Upper lobe of right lung (tissue), 1 donor: ENCODE results near the gene PSME3. TPM values are rescaled to one million over a fixed set of nuclear protein-coding genes. Genes with fewer than 3 reads are reported as not detected.
"Not testable (repeated sequence)": the region's sequence is repeated elsewhere in the genome, so short reads cannot be mapped to it uniquely, and the experiment has no call there.

ENCODE experiments used
- ATAC-seq: fragments of 200-7000 bp; cut with Tn5 transposase; one replicate; pipeline ENCODE4 v1.9.1; 2020; ENCODE audit warnings: mild to moderate bottlenecking, moderate library complexity
- DNase-seq: peaks from one replicate; pipeline ENCODE4 v3.0.0-alpha.2; 2020
- H3K27ac ChIP-seq: fragments of 200-600 bp; one replicate; pipeline ENCODE4 v1.8.0; 2022
- H3K27me3 ChIP-seq: fragments of 200-600 bp; one replicate; pipeline ENCODE4 v1.8.0; 2022; ENCODE audit warnings: mild to moderate bottlenecking
- H3K36me3 ChIP-seq: fragments of 200-600 bp; one replicate; pipeline ENCODE4 v1.8.0; 2022
- H3K4me1 ChIP-seq: fragments of 200-600 bp; one replicate; pipeline ENCODE4 v1.8.0; 2022
- H3K4me3 ChIP-seq: fragments of 200-600 bp; one replicate; pipeline ENCODE4 v1.8.0; 2022; ENCODE audit warnings: mild to moderate bottlenecking
- H3K9me3 ChIP-seq: fragments of 200-600 bp; one replicate; pipeline ENCODE4 v1.8.0; 2022
- CTCF ChIP-seq: fragments of 200-600 bp; IDR thresholded peaks from one replicate; pipeline ENCODE4 v1.8.0; 2022; ENCODE audit warnings: antibody characterized with exemption
- intact Hi-C: fragments of 100-400 bp; cut with DNase I; formaldehyde crosslinking; loops from one replicate; pipeline ENCODE4 v1.11.0; 2022
- total RNA-seq: library from RNA; stranded (reverse); fragmentation: NEBNext Ultra II Directional; extraction: Animal tissue kit (Norgen Biotek cat#: 25700); gene quantifications from one replicate; pipeline ENCODE4 v1.2.1, GENCODE V29; 2021
- donor health status: DM: no; HTN: yes; CAD: no; lungs with severe emphysema.

The PSME3 gene
- total RNA-seq, 1 donor from 2014 or later: 89.4 TPM

DNA sequence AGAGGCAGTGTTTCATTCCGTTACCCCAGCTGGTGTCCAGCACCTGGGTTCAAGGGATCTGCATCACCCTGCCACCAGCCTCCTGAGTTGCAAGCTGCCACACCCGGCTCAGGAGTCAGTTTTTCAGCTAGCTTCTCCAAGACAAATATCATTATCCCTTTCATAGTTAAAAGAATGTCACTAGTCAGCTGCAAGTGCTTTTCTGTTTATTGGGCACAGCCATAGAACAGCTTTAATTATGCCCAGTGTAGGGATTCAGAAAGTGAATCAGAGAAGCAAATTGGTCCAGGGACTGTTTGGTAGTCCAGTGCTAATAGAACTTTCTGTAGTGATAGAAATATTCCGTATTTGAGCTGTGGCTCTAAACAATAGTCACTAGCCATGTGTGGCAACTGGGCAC lies 14.9 kb downstream of the PSME3 start:
- Histone ChIP-seq H3K36me3 (peaks cover 27% of the 10 kb centered on the region), H3K27ac (no peak overlapping the region), H3K4me1 (peaks cover 32% of the 10 kb centered on the region), H3K9me3 (no peaks in the 10 kb centered on the region), H3K4me3 (no peak overlapping the region), H3K27me3 (no peaks in the 10 kb centered on the region)
- no peak for DNase-seq
- intact Hi-C loops: no loop called here
- no peak for TF ChIP-seq CTCF
- no peak for ATAC-seq

GRCh38 chr17:42849031-42849430 lies 15.8 kb downstream of the PSME3 start:
- Histone ChIP-seq H3K36me3 (peaks cover 17% of the 10 kb centered on the region), H3K27me3 (no peaks in the 10 kb centered on the region), H3K27ac (no peak overlapping the region), H3K9me3 (no peaks in the 10 kb centered on the region), H3K4me3 (no peak overlapping the region), H3K4me1 (peaks cover 26% of the 10 kb centered on the region)
- no peak for DNase-seq
- intact Hi-C loops: no loop called here
- TF ChIP-seq CTCF: no peak
- ATAC-seq: no peak

- Histone ChIP-seq H3K27me3 (no peaks in the 10 kb centered on the region), H3K27ac (no peak overlapping the region), H3K4me1 (peaks cover 21% of the 10 kb centered on the region), H3K4me3 (no peak overlapping the region), H3K36me3 (peaks cover 12% of the 10 kb centered on the region), H3K9me3 (no peaks in the 10 kb centered on the region)
- intact Hi-C loops: no loop called here
- ATAC-seq (no peak), DNase-seq (no peak)
- no peak for TF ChIP-seq CTCF
Observed at GRCh38 chr17:42849451-42850181, 16.4 kb downstream of the PSME3 start.

DNA sequence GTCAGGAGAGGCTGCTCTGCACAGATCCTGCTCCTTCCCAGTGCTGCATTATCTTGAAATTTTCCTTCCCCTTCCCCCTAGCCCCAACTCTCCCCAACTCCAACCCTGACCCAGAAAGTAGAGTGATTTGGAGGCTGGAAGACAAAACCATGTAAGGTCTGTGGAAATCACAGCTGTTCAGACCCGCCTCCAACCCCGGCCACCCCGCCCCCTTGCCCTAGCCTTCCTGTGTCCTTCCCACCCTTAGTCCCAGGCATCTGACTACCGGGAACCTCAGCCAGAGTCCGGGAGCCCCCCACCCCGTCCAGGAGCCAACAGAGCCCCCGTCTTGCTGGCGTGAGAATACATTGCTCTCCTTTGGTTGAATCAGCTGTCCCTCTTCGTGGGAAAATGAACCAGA lies 17.8 kb downstream of the PSME3 start, which contains the start of gene AOC3:
Gene AOC3 (plus strand): TSS at position 246 of the 400 bp plus-strand sequence. CDS start 145 bp downstream, at position 391.
- no peak for DNase-seq
- intact Hi-C loops: no loop called here
- TF ChIP-seq CTCF: no peak
- peaks cover 15% of the 10 kb centered on the region for H3K4me1 ChIP-seq
- peak within 1 kb of the TSS; percentile 53 for H3K4me3 ChIP-seq
- no peaks in the 10 kb centered on the region for H3K36me3 ChIP-seq
- peak; percentile 19 for ATAC-seq
- no peaks in the 10 kb centered on the region for H3K27me3 ChIP-seq
- H3K9me3 ChIP-seq: no peaks in the 10 kb centered on the region
- peak within 1 kb of the TSS; percentile 85 for H3K27ac ChIP-seq

GRCh38 chr17:42851371-42852240 lies 18.4 kb downstream of the PSME3 start:
- H3K9me3 ChIP-seq, intact Hi-C loops, H3K27me3 ChIP-seq, ATAC-seq, H3K36me3 ChIP-seq: not testable (repeated sequence)
- H3K4me3 ChIP-seq: peak overlapping the region; percentile 53
- peaks cover 15% of the 10 kb centered on the region for H3K4me1 ChIP-seq
- peak; percentile 52 for DNase-seq
- H3K27ac ChIP-seq: peak overlapping the region; percentile 85

DNA sequence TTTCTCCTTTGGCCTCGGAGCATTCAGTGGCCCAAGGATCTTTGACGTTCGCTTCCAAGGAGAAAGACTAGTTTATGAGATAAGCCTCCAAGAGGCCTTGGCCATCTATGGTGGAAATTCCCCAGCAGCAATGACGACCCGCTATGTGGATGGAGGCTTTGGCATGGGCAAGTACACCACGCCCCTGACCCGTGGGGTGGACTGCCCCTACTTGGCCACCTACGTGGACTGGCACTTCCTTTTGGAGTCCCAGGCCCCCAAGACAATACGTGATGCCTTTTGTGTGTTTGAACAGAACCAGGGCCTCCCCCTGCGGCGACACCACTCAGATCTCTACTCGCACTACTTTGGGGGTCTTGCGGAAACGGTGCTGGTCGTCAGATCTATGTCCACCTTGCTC lies 19.2 kb downstream of the PSME3 start:
- Histone ChIP-seq H3K4me3 (peak overlapping the region; percentile 53), H3K4me1 (peaks cover 11% of the 10 kb centered on the region), H3K27me3 (no peaks in the 10 kb centered on the region), H3K9me3 (no peaks in the 10 kb centered on the region), H3K36me3 (no peaks in the 10 kb centered on the region), H3K27ac (peak overlapping the region; percentile 85)
- no peak for TF ChIP-seq CTCF
- DNase-seq (peak; percentile 33), ATAC-seq (no peak)
- intact Hi-C loops: no loop called here
